Nephron (organoid): ENCODE measurements around the gene GALNTL6.
A peak's percentile ranks its signal among the peaks of the same experiment; 100 is the strongest.

Experiments used
- H3K27ac Mint-ChIP-seq, 3 experiments: 2 replicates each; pipeline ENCODE4 v1.8.0; 2020; ENCODE audit warnings: mixed read lengths in 3 of 3, mild to moderate bottlenecking in 2 of 3, moderate library complexity in 1 of 3
- H3K27me3 Mint-ChIP-seq: 2 replicates; pipeline ENCODE4 v1.8.0; 2021; ENCODE audit warnings: low read depth, mild to moderate bottlenecking, moderate library complexity, mixed read lengths
- H3K36me3 Mint-ChIP-seq: 2 replicates; pipeline ENCODE4 v1.8.0; 2020; ENCODE audit warnings: low read depth, mixed read lengths
- H3K4me1 Mint-ChIP-seq: 2 replicates; pipeline ENCODE4 v1.8.0; 2020; ENCODE audit warnings: mixed read lengths
- H3K4me3 Mint-ChIP-seq, 3 experiments: 2 replicates each; pipeline ENCODE4 v1.8.0; 2020; ENCODE audit warnings: mild to moderate bottlenecking in 3 of 3, mixed read lengths in 3 of 3, moderate library complexity in 2 of 3
- H3K9me3 Mint-ChIP-seq: 2 replicates; pipeline ENCODE4 v1.8.0; 2020; ENCODE audit warnings: mixed read lengths
- CTCF ChIP-seq, 3 experiments: fragments of 200-600 bp; sonication (generic); IDR thresholded peaks; one replicate each; pipeline ENCODE4 v1.5.0; 2021; ENCODE audit warnings: antibody characterized with exemption in 3 of 3; ENCODE audit not compliant: unreplicated experiment in 3 of 3

GALNTL6 gene

GRCh38 chr4:172809319-172809718 is 996.1 kb downstream of the GALNTL6 start:
- no peaks in the 10 kb centered on the region for H3K36me3 Mint-ChIP-seq
- peak overlapping the region in 1 of 3 experiments; percentile 56 for H3K27ac Mint-ChIP-seq
- peaks cover 3% of the 10 kb centered on the region for H3K27me3 Mint-ChIP-seq
- peaks cover 5% of the 10 kb centered on the region for H3K4me1 Mint-ChIP-seq
- no peak for TF ChIP-seq CTCF (IDR thresholded peaks at IDR 0.05; ENCODE audit: unreplicated experiment in 3 of 3)
- H3K4me3 Mint-ChIP-seq = no peak overlapping the region
- no peaks in the 10 kb centered on the region for H3K9me3 Mint-ChIP-seq

- no peak for TF ChIP-seq CTCF (IDR thresholded peaks at IDR 0.05; ENCODE audit: unreplicated experiment in 3 of 3)
- Mint-ChIP-seq H3K27me3 (peaks cover 3% of the 10 kb centered on the region), H3K9me3 (no peaks in the 10 kb centered on the region), H3K4me1 (peaks cover 5% of the 10 kb centered on the region), H3K4me3 (no peak overlapping the region), H3K36me3 (no peaks in the 10 kb centered on the region), H3K27ac (peak overlapping the region in 1 of 3 experiments; percentile 58)
Observed at GRCh38 chr4:172813359-172813923, 1000.2 kb downstream of the GALNTL6 start.

- no peak for TF ChIP-seq CTCF (IDR thresholded peaks at IDR 0.05; ENCODE audit: unreplicated experiment in 3 of 3)
- Mint-ChIP-seq H3K27ac (no peak overlapping the region), H3K36me3 (no peaks in the 10 kb centered on the region)
Observed at GRCh38 chr4:172815499-172816164, 1002.4 kb downstream of the GALNTL6 start.

GRCh38 chr4:172818901-172819300 is 1005.7 kb downstream of the GALNTL6 start:
- H3K9me3 Mint-ChIP-seq = no peaks in the 10 kb centered on the region
- no peak overlapping the region for H3K4me3 Mint-ChIP-seq
- no peak overlapping the region for H3K27ac Mint-ChIP-seq
- H3K36me3 Mint-ChIP-seq = no peaks in the 10 kb centered on the region
- no peak for TF ChIP-seq CTCF (IDR thresholded peaks at IDR 0.05; ENCODE audit: unreplicated experiment in 3 of 3)
- H3K4me1 Mint-ChIP-seq = no peaks in the 10 kb centered on the region
- H3K27me3 Mint-ChIP-seq = no peaks in the 10 kb centered on the region

More at GRCh38 chr4:172815499-172816164, 1002.4 kb downstream of the GALNTL6 start:
- no peaks in the 10 kb centered on the region for H3K4me1 Mint-ChIP-seq
- no peak overlapping the region for H3K4me3 Mint-ChIP-seq
- peaks cover 3% of the 10 kb centered on the region for H3K27me3 Mint-ChIP-seq
- H3K9me3 Mint-ChIP-seq = no peaks in the 10 kb centered on the region

GRCh38 chr4:172819353-172819752 is 1006.1 kb downstream of the GALNTL6 start:
- no peak overlapping the region for H3K4me3 Mint-ChIP-seq
- H3K36me3 Mint-ChIP-seq = no peaks in the 10 kb centered on the region
- H3K27ac Mint-ChIP-seq = no peak overlapping the region
- no peaks in the 10 kb centered on the region for H3K9me3 Mint-ChIP-seq
- no peaks in the 10 kb centered on the region for H3K4me1 Mint-ChIP-seq
- no peak for TF ChIP-seq CTCF (IDR thresholded peaks at IDR 0.05; ENCODE audit: unreplicated experiment in 3 of 3)
- no peaks in the 10 kb centered on the region for H3K27me3 Mint-ChIP-seq

- no peaks in the 10 kb centered on the region for H3K9me3 Mint-ChIP-seq
- TF ChIP-seq CTCF (IDR thresholded peaks at IDR 0.05; ENCODE audit: unreplicated experiment in 3 of 3) = no peak
- peaks cover 3% of the 10 kb centered on the region for H3K27me3 Mint-ChIP-seq
- H3K36me3 Mint-ChIP-seq = no peaks in the 10 kb centered on the region
- H3K4me1 Mint-ChIP-seq = no peaks in the 10 kb centered on the region
- H3K4me3 Mint-ChIP-seq = no peak overlapping the region
- peak overlapping the region; percentile 21 to 88 (median 56) for H3K27ac Mint-ChIP-seq
Observed at GRCh38 chr4:172822331-172822730, 1009.1 kb downstream of the GALNTL6 start.
